CD4-positive, alpha-beta T cell treated with Interleukin-4 for 4 hours (primary cell): ENCODE results near the gene TPRG1L.

Experiments used
- DNase-seq: peaks from one replicate; pipeline ENCODE4 v3.0.0-alpha.2; 2020

TPRG1L gene

DNA sequence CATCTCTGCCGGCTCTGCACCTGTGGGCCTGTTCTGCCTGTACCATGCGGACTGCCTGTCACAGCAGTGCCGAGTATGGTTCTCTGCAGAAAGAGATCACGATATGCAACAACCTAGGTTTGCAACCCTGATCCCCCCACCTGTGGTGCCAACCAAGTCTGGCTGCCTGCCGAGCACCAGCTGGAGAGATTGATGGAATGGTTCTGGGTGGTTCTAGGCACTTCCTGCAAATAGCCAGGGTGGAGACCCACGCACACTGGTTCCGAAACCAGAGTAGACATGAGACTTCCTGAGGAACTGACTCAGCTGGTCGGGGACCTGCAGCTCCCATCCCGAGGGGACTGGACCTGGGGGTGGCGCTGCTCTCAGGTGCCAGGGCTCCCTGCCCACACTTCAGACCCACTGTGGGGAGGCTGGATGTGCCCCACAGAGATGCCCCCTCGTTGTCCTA is 5.4 kb downstream of the TPRG1L start:
- DNase-seq, result no peak

DNA sequence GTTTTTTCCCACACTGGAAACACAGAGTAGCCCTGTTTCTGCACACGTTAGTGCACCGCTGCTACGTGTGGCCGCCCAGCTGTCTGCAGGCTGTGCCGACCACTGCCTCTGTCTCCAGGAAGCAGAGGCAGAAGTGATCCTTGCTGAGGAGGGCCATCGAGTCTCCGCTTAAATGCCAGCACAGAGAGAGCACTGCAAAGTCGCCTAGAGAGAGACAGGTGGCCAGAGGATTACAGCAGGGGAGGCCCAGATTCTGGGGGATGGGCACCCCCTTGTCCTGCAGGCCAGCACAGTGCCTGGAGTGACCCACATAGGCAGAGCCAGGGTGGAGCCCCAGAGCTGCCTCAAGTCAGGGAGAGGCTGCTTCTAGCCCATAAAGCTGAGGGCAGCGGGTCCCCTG is 6.1 kb downstream of the TPRG1L start:
- DNase-seq, result no peak

DNA sequence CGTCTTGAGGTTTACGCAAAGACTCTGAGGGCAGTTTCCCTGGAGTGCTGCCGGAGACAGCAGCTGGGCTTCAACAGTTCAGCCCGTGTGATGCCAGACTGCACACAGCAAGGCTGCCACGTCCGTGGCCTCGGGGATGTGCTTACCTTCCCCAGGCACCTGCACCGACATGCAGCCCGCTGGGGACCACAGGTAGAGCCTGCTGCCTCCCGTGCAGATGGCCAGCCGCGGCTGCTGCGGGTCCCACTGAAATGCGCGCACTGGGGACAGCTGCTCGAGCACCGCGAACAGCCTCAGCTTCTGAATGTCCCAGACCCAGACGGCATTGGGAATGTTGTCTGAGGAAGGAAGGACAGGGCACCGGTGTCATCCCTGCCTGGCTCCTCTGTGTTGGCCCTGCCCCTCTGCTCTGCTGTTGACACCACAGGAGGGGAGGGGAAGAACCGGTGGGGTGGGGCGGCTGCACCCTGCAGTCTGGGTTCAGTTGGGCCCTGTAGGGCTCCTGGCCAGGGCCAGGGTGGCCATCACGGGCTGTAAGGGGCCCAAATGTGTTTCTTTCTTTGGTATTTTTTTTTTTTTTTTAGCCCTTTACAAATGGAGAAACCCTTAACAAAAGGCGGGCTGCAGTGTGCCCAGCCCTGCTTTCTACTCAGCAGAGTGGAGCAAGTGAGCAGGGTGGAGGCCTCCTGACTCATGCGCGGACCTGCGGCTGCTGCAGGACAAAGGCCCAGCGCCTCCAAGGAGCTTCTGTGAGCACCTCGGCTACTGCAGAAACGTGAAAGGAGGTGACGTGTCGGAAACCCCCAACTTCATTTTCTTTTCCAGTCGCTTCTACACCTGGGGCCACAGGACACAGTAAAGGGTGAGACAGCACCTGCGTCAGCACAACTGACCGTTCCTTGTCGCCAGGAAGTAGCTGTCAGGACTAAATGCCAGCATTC is 6.8 kb downstream of the TPRG1L start:
- DNase-seq, result no peak

DNA sequence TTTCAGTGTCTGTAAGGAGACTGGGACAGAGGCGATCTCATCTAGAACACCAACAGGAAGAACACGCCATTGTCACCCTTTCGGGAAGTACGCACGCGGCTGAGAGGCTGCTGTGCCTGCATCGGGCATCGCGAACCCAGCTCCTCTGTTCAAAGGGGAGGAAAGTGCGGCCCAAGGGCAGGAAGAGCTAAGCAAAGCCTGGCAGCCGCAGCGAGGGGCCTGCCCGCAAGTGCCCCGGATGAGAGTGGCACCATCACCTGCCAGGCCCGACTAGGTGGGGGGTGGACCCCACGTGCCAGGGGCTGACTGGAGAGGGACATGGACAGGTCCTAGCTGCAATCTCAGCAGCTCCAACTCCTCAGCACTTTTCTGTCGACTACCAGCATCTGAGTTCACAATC is 7.5 kb downstream of the TPRG1L start:
- no peak for DNase-seq

DNA sequence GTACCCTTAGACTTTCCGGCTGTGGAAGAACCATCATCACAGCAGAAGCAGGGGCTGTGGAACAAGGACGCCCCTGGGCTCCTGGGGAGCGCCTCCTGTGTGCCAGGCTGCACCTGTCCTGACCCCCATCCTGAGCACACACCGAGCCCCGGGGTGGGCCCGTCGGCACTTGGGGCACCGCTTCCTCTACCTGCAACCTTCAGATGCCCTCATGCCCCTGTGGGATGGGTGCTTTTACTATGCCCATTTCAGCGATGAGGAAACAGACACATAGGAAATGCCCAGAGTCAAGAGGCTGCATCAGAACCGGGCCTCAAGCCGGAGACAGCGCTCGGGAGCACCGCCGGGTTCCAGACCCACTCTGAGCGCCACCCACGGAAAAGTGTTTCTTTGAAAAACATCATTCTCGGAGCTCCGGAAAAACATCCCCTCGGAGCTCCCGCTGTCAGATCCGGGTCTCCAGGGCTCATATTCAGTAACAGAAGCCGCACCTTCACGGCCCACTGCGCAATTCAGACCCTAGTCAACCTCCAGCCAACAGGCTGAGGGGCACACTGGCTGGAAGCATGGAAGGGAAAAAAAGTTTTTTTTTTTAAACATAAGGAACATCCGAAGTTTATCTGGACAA is 8.0 kb downstream of the TPRG1L start:
- no peak for DNase-seq

DNA sequence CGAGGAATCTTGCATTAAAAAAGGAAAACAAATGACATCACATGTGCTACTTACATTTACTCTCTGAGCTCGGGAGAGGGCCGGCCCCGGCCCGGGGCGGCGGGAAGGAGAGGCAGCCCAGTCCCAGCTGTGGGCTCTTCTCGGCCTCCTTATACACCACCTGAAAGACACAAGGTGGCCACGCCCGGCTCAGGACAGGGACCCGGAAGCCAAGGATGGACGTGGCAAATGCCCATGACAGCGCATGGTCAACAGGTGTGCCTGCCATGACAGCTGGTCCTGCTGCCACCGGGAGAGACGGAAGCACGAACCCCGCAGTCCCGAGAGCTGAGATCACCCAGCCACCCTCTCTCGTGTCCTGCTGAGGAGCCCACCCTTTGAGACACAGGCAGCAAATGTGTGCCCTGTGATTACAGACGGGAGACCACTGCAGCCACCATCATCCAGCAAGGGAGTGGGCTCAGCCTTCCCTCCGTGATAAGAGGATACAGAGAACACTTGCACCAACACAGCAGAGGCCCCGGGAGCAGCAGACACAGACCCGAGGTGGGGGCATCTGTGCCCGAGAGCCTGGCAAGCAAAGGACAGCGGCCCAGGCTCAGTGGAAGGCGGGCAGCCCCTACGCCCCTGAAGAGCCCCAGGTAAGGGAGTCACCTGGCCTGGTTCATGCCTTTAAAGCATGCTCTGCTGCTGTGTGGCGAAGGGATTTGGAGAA is 8.7 kb downstream of the TPRG1L start:
- DNase-seq, result no peak

DNA sequence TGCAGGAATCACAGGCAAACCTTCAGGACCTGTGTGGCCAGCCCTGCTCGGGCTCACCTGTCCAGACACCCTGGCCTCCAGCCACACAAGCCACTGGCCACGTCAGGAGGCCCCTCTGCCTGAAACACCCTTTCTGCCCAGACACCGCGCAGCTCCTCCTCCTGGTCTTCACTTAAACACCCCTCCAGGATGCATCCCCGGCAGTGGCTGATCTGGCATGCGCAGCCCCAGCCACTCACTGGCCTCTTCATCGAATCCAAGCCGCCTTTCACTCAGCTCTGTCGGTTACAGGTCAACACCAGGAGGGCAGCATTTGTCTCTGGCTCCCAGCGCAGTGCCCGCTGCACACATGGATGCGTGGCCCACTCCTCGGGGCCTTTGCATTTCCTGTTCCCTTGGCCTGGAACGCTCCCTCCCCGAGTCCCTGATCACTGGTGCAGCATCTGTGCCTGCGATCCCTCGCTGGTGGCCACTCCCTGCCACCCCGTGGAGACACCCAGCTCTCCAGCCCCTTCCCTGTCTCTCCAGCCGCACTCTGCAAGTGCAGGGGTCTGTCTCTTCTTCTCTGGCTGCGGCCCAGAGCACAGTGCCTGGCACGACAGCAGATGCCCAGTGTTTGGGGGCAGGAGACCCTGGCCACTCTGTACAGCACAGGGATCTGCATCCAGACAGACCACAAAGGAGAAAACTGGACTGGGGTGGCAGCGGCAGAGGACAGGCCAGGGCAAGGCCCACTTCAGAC is 9.4 kb downstream of the TPRG1L start:
- DNase-seq, result no peak

DNA sequence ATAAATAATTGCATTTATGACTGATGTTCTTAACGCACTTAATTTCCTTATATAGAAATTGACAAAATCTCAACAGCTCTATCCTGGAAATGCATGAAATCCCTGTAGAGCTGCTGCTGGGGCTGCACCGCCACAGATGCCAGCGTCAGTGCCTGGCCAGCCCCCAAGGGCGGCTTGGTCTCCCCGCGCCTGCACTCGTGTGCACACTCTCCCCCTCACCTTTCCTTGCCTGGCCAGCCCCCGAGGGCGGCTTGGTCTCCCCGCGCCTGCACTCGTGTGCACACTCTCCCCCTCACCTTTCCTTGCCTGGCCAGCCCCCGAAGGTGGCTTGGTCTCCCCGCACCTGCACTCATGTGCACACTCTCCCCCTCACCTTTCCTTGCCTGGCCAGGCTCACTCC is 11.3 kb downstream of the TPRG1L start:
- DNase-seq, result no peak

DNA sequence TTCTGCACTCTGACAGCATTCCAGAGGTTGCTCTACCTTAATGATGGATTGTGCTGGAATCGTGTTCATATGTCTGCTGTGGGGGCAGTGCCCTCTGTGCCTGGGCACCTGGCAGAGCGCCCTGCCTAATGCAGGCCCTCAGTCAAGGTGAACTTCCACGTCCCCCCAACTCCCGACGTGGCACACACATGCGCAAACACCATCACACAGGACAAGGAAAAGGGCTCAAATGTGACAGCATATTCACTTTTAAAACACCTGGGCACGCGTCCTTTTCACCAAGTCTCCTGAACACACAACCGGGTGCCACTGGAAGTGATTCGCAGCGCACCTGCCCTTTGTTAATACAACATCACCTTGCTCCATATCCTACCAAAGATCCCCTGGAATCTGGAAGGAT is 11.7 kb downstream of the TPRG1L start:
- DNase-seq, result no peak

DNA sequence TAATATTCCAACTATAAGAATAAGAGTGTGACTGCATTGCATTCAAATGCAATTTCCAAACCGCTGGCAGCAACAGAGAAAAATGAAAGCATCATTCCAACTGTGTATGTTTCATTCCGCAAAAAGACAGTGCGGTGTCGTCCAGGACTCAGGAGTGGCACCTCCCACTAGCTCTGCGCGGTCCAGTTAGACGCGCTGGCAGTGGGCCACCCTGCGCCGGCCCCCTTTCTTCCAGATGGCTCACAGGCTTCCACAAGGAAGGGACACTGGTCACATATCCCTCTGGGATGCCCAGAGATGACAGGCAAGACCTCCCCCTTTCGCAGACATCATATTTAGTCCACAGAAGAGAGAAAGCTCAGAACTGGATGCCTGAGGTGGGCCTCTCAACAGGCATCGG is 13.2 kb downstream of the TPRG1L start:
- no peak for DNase-seq

DNA sequence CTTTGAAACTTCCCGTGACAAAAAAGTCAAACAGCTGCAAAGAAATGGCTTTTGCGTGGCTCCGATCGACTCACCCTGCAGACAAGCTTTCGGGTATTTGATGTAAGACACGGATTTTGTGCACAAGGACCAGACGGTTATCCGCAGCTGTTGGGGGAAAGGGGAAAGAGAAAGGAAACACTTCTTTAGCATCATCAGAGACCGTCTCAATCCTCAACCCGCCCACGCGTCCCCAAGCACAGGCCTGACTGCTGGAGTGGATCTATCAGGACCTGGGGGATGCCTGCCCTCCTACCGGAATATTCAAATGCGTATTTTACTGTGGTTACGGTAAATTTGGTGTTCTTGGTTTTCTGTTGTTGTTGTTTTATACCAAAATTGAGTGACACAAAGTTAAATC is 13.9 kb downstream of the TPRG1L start:
- DNase-seq, result no peak

DNA sequence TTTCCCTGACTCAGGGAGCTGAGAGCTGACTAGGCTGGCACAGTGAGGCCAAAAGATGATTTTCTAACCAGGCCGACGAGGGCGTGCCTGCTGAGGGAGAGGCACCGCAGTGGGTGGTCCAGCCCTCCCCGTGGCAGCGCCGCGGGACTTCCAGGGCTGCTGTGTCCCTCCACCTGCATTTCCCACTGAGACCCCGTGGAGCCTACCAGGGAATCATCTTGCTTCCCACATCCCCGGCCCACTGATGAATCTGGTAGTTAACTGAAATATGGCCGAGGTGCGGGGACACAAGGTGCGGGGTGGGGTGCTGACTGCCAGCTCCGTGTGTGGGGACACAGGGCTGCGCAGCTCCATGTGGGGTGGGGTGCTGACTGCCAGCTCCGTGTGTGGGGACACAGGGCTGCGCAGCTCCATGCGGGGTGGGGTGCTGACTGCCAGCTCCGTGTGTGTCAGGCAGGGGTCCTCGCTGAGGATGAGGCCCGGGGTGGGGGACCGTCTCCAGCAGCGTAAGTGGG is 14.6 kb downstream of the TPRG1L start:
- DNase-seq, result no peak

DNA sequence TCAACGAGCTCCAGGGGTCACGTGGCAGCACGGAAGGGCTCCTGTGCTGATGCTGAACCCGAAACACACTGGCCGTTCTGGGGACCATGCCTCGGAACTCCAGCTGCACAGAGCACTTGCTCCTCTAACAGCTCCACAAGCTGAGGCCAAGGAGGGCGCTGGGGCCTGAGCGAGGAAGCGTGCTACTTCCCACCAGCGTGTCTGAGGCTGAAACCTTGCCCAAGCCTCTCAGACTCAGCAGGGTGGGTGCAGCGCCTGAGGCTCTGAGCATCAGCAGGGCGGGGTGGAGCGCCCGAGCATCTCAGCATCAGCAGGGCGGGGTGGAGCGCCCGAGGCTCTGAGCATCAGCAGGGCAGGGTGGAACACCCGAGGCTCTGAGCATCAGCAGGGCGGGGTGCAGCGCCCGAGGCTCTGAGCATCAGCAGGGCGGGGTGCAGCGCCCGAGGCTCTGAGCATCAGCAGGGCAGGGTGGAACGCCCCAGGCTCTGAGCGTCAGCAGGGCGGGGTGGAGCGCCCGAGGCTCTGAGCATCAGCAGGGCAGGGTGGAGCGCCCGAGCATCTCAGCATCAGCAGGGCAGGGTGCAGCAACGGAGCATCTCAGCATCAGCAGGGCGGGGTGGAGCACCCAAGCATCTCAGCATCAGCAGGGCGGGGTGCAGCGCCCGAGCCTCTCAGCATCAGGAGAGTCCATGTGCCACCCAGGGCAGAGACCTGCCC is 15.5 kb downstream of the TPRG1L start:
- DNase-seq, result no peak

DNA sequence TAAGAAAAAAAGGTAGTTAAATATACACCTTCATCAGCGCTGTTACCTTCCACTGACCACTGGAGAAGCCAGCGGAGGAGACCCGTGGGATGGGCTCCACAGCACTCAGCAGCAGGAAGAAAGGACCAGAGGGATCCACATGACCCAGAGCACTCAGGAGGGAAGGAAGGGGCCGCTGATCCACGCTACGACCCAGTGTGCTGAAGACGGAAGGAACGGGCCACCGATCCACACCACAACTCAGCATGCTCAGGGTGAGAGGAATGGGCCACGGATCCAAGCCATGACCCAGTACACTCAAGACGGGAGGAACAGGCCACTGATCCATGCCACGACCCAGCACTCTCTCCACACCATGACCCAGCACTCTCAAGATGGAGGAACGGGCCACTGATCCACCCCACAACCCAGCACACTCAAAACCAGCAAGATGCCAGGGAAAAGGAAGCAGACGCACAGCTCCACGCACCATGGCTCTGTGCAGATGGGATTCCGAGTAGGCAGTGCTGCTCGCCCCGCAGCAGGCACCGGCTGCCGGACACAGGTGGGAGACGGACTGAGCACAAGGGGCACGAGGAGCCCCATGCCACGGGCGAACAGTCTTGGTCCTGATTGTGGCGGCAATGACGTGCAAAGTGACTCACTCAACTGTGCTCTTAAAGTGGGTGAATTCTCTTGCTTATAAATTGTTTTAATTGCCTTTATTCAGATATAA is 16.4 kb downstream of the TPRG1L start:
- DNase-seq, result no peak

DNA sequence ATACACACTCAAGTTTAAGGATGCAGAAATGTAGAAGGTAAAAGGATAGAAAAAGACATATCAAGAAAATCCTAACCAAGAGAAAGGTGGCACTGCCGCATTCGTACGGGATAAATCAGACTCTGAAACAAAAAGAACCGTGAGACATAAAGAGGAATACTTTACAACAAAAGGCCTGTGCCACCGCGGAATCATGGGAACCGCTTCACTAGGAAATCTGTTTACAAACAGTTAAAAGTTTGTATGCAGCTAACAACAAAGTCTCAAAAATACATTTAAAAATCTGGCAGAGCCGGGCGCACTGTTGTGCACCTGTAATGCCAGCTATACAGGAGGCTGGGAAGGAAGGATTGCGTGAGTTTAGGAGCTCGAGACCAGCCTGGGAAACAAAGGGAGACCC is 17.0 kb downstream of the TPRG1L start:
- no peak for DNase-seq

DNA sequence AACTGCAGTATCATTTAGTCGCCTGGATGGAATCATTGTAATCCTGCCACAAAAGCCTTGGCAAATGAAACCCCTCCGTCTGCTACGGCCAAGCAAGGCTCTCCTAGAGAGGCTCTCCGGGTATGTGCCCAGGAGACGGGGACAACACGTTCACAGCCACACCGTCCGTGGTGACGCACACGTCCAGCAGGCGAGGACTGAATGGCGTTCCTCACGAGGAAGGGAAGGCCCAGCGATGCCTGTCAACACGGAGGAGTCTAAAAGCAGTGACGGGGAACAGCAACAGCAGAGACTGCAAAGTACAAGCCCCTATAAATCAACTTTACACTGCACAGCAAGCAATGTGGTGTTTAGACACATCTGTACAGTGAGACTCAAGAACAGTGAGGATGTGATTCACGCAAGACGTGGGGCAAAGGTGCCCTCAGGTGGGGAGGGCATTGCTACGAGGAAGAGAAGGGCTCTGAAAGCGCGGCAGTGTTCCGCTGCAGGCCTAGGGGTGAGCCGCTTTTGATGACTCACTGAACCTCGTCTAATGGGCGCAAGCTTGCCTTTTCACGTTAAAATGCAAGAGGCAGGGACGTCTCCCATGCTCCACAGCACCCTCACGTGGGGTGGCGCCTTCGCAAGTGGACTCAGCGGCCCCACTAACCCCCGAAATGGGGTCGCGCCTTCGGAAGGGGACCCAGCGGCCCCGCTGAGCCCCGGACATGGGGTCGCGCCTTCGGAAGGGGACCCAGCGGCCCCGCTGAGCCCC is 18.3 kb downstream of the TPRG1L start:
- no peak for DNase-seq

DNA sequence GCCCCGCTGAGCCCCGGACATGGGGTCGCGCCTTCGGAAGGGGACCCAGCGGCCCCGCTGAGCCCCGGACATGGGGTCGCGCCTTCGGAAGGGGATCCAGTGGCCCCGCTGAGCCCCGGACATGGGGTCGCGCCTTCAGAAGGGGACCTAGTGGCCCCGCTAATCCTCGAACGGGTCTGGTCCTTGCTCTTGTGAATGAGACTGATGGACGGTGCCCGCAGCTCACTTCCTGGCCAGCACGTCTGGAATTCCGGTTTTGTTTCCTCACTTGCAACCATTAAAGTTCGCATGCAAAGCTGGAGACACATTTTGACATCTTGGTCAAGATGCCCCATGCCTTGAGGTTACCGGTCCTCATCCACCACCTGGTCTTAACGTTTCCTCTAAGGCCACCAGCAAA is 19.5 kb downstream of the TPRG1L start:
- DNase-seq, result no peak

DNA sequence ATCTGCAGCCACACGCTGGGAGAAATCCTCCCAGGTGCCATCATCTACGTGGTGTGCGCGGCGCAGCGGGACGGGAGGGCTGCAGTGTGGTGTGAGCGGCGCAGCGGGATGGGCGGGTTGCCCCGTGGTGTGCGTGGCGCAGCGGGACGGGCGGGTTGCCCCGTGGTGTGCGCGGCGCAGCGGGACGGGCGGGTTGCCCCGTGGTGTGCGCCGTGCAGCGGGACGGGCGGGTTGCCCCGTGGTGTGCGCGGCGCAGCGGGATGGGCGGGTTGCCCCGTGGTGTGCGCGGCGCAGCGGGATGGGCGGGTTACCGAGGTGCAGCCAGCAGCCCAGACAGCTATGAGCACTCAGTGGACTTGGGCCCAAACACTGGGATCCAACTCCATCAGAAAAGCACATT is 20.4 kb downstream of the TPRG1L start:
- DNase-seq, result no peak

DNA sequence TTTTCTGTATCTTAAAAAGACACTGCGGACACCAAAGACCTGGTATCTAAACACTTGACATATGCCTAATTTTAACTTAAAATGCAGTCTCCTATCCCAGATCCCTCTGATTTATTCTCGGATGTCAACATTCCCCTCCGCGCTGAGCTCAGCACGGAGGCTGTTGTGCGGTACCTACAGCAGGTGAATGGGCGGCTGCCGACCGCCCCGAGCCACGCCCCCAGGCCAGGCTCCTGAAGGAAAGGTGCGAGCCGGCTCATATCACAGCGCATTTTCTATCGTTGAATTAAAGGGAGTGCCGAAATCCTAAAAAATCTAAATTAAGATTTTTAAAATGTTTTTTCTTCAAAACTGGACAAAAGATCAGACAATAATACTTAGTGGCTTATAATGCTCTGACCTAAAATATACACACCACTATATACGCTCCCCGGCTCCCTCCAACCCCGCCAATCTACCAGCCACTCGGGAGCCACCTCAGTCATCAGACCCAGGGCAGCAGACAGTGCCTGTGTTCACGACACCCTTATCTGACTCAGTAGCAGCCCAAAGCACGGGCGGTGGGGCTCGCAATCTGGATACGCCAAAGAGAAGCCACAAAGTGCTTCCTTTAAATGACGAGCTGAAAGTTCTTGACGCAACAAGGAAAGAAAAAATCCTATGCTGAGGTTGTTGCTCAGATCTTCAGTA is 21.0 kb downstream of the TPRG1L start:
- DNase-seq, result no peak

DNA sequence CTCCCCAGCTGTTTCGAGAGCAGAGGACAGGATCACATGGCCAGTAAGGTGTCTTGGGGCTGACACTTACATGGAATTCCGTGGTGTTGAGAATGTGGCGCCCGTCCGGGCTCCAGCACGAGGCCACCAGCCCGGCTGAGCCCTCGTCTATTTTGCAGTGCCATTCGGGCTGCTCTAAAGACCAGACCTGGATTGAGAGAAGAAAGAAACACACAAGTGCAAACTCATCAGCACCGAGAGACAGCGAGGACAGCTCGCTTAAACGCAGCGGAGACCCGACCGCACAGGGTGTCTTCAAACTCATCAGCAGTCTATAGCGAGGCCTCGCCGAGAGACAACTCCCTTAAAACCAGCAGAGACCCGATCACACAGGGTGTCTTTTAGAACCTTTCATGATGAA is 21.8 kb downstream of the TPRG1L start:
- no peak for DNase-seq
